ENCODE data around the gene LPAR1.

LPAR1 gene

DNA sequence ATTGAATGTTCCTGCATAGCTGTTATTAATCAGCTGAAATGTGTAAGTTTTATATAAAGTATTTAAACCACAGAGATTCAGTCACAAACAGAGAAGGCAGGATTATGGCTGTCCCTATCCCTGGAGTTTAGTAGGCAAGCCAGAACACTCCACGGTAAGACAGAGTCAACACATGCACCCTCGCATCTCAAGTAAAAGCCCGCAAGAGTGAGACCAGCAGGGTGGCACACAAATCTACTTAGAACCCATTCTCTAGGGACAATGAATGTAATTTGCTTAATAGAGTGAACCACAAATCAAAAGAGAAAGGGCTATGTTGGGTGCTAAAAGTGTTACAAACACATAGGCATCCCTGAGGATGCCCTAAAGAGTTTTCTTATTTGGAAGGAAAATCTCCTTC is 35.1 kb downstream of the LPAR1 start:
- Histone ChIP-seq H3K4me2 (ENCODE audit: low read depth, low read length, poor library complexity, severe bottlenecking) (no peak overlapping the region), H3K4me3 (ENCODE audit: low read length, poor library complexity, severe bottlenecking) (no peak overlapping the region), H3K27me3 (ENCODE audit: insufficient read depth, low read length, poor library complexity, severe bottlenecking) (no peaks in the 10 kb centered on the region), H3K9me2 (replicated peaks; ENCODE audit: low read depth, low read length) (no peaks in the 10 kb centered on the region), H3K4me1 (ENCODE audit: insufficient read depth, low read length, poor library complexity, severe bottlenecking) (no peaks in the 10 kb centered on the region), H2AFZ (ENCODE audit: low read length) (no peak overlapping the region), H4K20me1 (ENCODE audit: insufficient read depth, low read length, poor library complexity, severe bottlenecking) (no peaks in the 10 kb centered on the region), H3K9me3 (ENCODE audit: insufficient read depth, low read depth, low read length) (no peaks in the 10 kb centered on the region), H3K79me2 (ENCODE audit: insufficient read depth, low read length) (no peaks in the 10 kb centered on the region), H3F3A (ENCODE audit: low read depth) (no peaks in the 10 kb centered on the region), H3K9ac (ENCODE audit: low read depth, low read length, poor library complexity, severe bottlenecking) (no peak overlapping the region), H3K36me3 (ENCODE audit: insufficient read depth, low read length) (no peaks in the 10 kb centered on the region)
- TF ChIP-seq, protein P1, sequence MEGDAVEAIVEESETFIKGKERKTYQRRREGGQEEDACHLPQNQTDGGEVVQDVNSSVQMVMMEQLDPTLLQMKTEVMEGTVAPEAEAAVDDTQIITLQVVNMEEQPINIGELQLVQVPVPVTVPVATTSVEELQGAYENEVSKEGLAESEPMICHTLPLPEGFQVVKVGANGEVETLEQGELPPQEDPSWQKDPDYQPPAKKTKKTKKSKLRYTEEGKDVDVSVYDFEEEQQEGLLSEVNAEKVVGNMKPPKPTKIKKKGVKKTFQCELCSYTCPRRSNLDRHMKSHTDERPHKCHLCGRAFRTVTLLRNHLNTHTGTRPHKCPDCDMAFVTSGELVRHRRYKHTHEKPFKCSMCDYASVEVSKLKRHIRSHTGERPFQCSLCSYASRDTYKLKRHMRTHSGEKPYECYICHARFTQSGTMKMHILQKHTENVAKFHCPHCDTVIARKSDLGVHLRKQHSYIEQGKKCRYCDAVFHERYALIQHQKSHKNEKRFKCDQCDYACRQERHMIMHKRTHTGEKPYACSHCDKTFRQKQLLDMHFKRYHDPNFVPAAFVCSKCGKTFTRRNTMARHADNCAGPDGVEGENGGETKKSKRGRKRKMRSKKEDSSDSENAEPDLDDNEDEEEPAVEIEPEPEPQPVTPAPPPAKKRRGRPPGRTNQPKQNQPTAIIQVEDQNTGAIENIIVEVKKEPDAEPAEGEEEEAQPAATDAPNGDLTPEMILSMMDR (conservative IDR thresholded peaks at IDR 0.05; ENCODE audit: low read length), result no peak
- TF ChIP-seq EZH2phosphoT487 (IDR thresholded peaks at IDR 0.05; ENCODE audit: borderline replicate concordance), result no peak

DNA sequence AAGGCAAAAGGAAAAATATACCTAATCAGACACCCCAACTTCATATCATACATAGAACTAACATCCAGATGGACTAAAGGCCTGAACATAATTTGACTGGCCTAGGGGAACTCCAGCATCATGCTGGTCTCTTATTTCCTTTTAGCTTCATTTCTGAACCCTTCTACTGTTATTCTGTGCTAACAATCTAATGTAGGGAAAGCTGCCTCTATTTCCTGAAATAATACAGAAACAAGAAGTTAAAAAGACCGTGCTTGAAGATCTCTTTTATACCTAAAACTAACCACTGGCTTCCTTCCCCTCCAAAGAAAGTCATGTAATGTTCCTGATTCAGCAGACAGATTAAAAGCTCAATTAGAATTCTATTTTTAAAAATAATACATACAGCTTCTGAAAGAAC is 36.7 kb downstream of the LPAR1 start:
- no peaks in the 10 kb centered on the region for H3F3A ChIP-seq (ENCODE audit: low read depth)
- no peaks in the 10 kb centered on the region for H3K79me2 ChIP-seq (ENCODE audit: insufficient read depth, low read length)
- no peak overlapping the region for H3K4me3 ChIP-seq (ENCODE audit: low read length, poor library complexity, severe bottlenecking)

DNA sequence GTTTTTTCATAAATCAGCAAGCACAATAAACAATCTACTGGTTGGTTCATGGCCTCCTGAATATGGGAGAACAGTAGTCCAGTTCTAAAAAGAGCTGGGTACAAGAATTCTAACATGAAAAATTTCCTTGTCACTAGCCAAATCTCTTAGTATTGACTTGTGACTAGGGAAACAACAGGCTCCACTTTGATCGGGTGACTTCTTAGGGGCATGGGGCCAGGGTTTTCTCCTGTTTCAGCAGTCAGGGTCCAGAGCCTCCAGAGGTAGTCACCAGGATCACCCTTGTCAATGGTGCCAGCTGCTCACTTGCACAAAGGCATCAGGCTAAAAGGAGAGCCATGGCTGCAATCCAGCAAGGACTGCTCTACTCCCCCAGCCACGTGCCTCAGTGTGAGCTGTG is 38.1 kb downstream of the LPAR1 start:
- Histone ChIP-seq H3K4me3 (ENCODE audit: low read length, poor library complexity, severe bottlenecking) (no peak overlapping the region), H3F3A (ENCODE audit: low read depth) (no peaks in the 10 kb centered on the region), H3K36me3 (ENCODE audit: insufficient read depth, low read length) (no peaks in the 10 kb centered on the region), H3K9me3 (ENCODE audit: insufficient read depth, low read depth, low read length) (no peaks in the 10 kb centered on the region), H3K4me2 (ENCODE audit: low read depth, low read length, poor library complexity, severe bottlenecking) (no peak overlapping the region), H4K20me1 (ENCODE audit: insufficient read depth, low read length, poor library complexity, severe bottlenecking) (no peaks in the 10 kb centered on the region), H2AFZ (ENCODE audit: low read length) (no peak overlapping the region), H3K79me2 (ENCODE audit: insufficient read depth, low read length) (no peaks in the 10 kb centered on the region), H3K27me3 (ENCODE audit: insufficient read depth, low read length, poor library complexity, severe bottlenecking) (no peaks in the 10 kb centered on the region), H3K4me1 (ENCODE audit: insufficient read depth, low read length, poor library complexity, severe bottlenecking) (no peaks in the 10 kb centered on the region), H3K9ac (ENCODE audit: low read depth, low read length, poor library complexity, severe bottlenecking) (no peak overlapping the region), H3K9me2 (replicated peaks; ENCODE audit: low read depth, low read length) (no peaks in the 10 kb centered on the region)
- TF ChIP-seq, protein P1 (conservative IDR thresholded peaks at IDR 0.05; ENCODE audit: low read length), result no peak
- TF ChIP-seq EZH2phosphoT487 (IDR thresholded peaks at IDR 0.05; ENCODE audit: borderline replicate concordance), result no peak

More for the DNA sequence above, 36.7 kb downstream of the LPAR1 start:
- no peak for TF ChIP-seq EZH2phosphoT487 (IDR thresholded peaks at IDR 0.05; ENCODE audit: borderline replicate concordance)
- TF ChIP-seq, protein P1 (conservative IDR thresholded peaks at IDR 0.05; ENCODE audit: low read length), result no peak
- H3K36me3 ChIP-seq (ENCODE audit: insufficient read depth, low read length), result no peaks in the 10 kb centered on the region
- no peak overlapping the region for H3K9ac ChIP-seq (ENCODE audit: low read depth, low read length, poor library complexity, severe bottlenecking)
- H2AFZ ChIP-seq (ENCODE audit: low read length), result no peak overlapping the region
- no peaks in the 10 kb centered on the region for H4K20me1 ChIP-seq (ENCODE audit: insufficient read depth, low read length, poor library complexity, severe bottlenecking)
- H3K4me2 ChIP-seq (ENCODE audit: low read depth, low read length, poor library complexity, severe bottlenecking), result no peak overlapping the region
- H3K4me1 ChIP-seq (ENCODE audit: insufficient read depth, low read length, poor library complexity, severe bottlenecking), result no peaks in the 10 kb centered on the region
- H3K9me3 ChIP-seq (ENCODE audit: insufficient read depth, low read depth, low read length), result no peaks in the 10 kb centered on the region
- H3K27me3 ChIP-seq (ENCODE audit: insufficient read depth, low read length, poor library complexity, severe bottlenecking), result no peaks in the 10 kb centered on the region
- H3K9me2 ChIP-seq (replicated peaks; ENCODE audit: low read depth, low read length), result no peaks in the 10 kb centered on the region
